Liver (tissue), 9 donors: ENCODE measurements around the gene SRD5A1. TPM values are rescaled to one million over a fixed set of nuclear protein-coding genes. Genes with fewer than 3 reads are reported as not detected.

ENCODE experiments used
- DNase-seq: peaks from one replicate; pipeline ENCODE4 v3.0.0-alpha.2; 2017; ENCODE audit warnings: low spot score
- H3K27ac ChIP-seq, 2 donors: one replicate each; pipeline ENCODE4 v1.7.0; 2013; ENCODE audit warnings: inconsistent platforms in 2 of 2, low read length in 2 of 2, control low read depth in 1 of 2, low read depth in 1 of 2, mild to moderate bottlenecking in 1 of 2
- H3K27me3 ChIP-seq, 4 donors: one replicate each; pipeline versions ENCODE4 v1.6.1 to v1.7.0; 2013; ENCODE audit warnings: low read length in 3 of 4, inconsistent platforms in 1 of 4, mild to moderate bottlenecking in 1 of 4, moderate library complexity in 1 of 4; ENCODE audit not compliant: control insufficient read depth in 4 of 4, insufficient read depth in 4 of 4
- H3K36me3 ChIP-seq, 4 donors: one replicate each; pipeline versions ENCODE4 v1.6.1 to v1.7.0; 2013; ENCODE audit warnings: low read length in 3 of 4, mild to moderate bottlenecking in 3 of 4, low read depth in 1 of 4, moderate library complexity in 1 of 4; ENCODE audit not compliant: control insufficient read depth in 4 of 4, insufficient read depth in 3 of 4
- H3K4me1 ChIP-seq, 4 donors: one replicate each; pipeline versions ENCODE4 v1.6.1 to v1.7.0; 2013; ENCODE audit warnings: low read length in 3 of 4, mild to moderate bottlenecking in 3 of 4, moderate library complexity in 1 of 4; ENCODE audit not compliant: control insufficient read depth in 4 of 4, insufficient read depth in 4 of 4
- H3K4me3 ChIP-seq, 3 donors: one replicate each; pipeline versions ENCODE4 v1.6.1 to v1.7.0; 2013; ENCODE audit warnings: low read length in 3 of 3, control low read depth in 1 of 3, low read depth in 1 of 3, mild to moderate bottlenecking in 1 of 3
- H3K9ac ChIP-seq, 2 donors: one replicate each; pipeline ENCODE4 v1.7.0; 2013; ENCODE audit warnings: low read length in 2 of 2, mild to moderate bottlenecking in 2 of 2, moderate library complexity in 2 of 2, control low read depth in 1 of 2, low read depth in 1 of 2
- H3K9me3 ChIP-seq, 4 donors: one replicate each; pipeline versions ENCODE4 v1.6.1 to v1.7.0; 2013; ENCODE audit warnings: low read length in 3 of 4; ENCODE audit not compliant: control insufficient read depth in 4 of 4
- EGR1 ChIP-seq, 2 donors: IDR thresholded peaks; 2 replicates each; pipeline ENCODE4 v1.6.1; 2016 to 2018; ENCODE audit warnings: antibody characterized with exemption in 2 of 2, low read depth in 2 of 2
- FOXA1 ChIP-seq: IDR thresholded peaks from 2 replicates; pipeline ENCODE4 v1.6.1; 2016; ENCODE audit warnings: antibody characterized with exemption
- FOXA2 ChIP-seq: IDR thresholded peaks from 2 replicates; pipeline ENCODE4 v1.6.1; 2016; ENCODE audit warnings: antibody characterized with exemption
- GABPA ChIP-seq, 2 donors: IDR thresholded peaks in 1 of 2; conservative IDR thresholded peaks in 1 of 2; 2 replicates each; pipeline ENCODE4 v1.6.1; 2016; ENCODE audit warnings: antibody characterized with exemption in 2 of 2, mild to moderate bottlenecking in 1 of 2, moderate library complexity in 1 of 2
- HNF4A ChIP-seq, 2 donors: conservative IDR thresholded peaks; 2 replicates each; pipeline ENCODE4 v1.6.1; 2016; ENCODE audit warnings: antibody characterized with exemption in 2 of 2, mild to moderate bottlenecking in 2 of 2
- HNF4G ChIP-seq: IDR thresholded peaks from 2 replicates; pipeline ENCODE4 v1.6.1; 2016; ENCODE audit warnings: antibody characterized with exemption
- JUND ChIP-seq, 2 donors: IDR thresholded peaks; 2 replicates each; pipeline ENCODE4 v1.6.1; 2016; ENCODE audit warnings: antibody characterized with exemption in 2 of 2
- NR2F2 ChIP-seq: IDR thresholded peaks from 2 replicates; pipeline ENCODE4 v1.6.1; 2016; ENCODE audit warnings: antibody characterized with exemption
- RAD21 ChIP-seq, 2 donors: IDR thresholded peaks; 2 replicates each; pipeline ENCODE4 v1.6.1; 2016; ENCODE audit warnings: antibody characterized with exemption in 2 of 2, mild to moderate bottlenecking in 2 of 2
- REST ChIP-seq: IDR thresholded peaks from 2 replicates; pipeline ENCODE4 v1.6.1; 2016; ENCODE audit warnings: antibody characterized with exemption, mild to moderate bottlenecking
- RXRA ChIP-seq, 2 donors: IDR thresholded peaks; 2 replicates each; pipeline ENCODE4 v1.6.1; 2017 to 2018; ENCODE audit warnings: antibody characterized with exemption in 2 of 2, mild to moderate bottlenecking in 1 of 2
- SP1 ChIP-seq: IDR thresholded peaks from 2 replicates; pipeline ENCODE4 v1.6.1; 2018; ENCODE audit warnings: antibody characterized with exemption, mild to moderate bottlenecking
- TAF1 ChIP-seq: conservative IDR thresholded peaks from 2 replicates; pipeline ENCODE4 v1.6.1; 2016; ENCODE audit warnings: antibody characterized with exemption, mild to moderate bottlenecking
- YY1 ChIP-seq: IDR thresholded peaks from 2 replicates; pipeline ENCODE4 v1.6.1; 2016; ENCODE audit warnings: antibody characterized with exemption, mild to moderate bottlenecking
- ZBTB33 ChIP-seq: IDR thresholded peaks from 2 replicates; pipeline ENCODE4 v1.6.1; 2016; ENCODE audit warnings: antibody characterized with exemption
- WGBS: extraction: QIAGEN DNeasy Blood & Tissue Kit; methylation state at CpG from one replicate; pipeline ENCODE4 v1.1.7; 2013; 5-methylcytosine and 5-hydroxymethylcytosine counted together
- polyA plus RNA-seq, 2 donors: library from polyadenylated mRNA; stranded (reverse) in 1 of 2; unstranded in 1 of 2; fragments of 200-250 nt in 1 of 2; fragments of >200 nt in 1 of 2; fragmentation: Nextera tagmentation in 1 of 2; extraction: Ambion mirVana in 1 of 2; gene quantifications; one replicate each; pipeline versions ENCODE4 v1.2.1 to v1.2.3, GENCODE V29; 2013 to 2015
- total RNA-seq, 2 donors: library from RNA; depleted of rRNA; stranded (reverse); fragments of >200 nt; gene quantifications; one replicate each; pipeline ENCODE4 v1.2.3, GENCODE V29; 2014
- TF ChIP-seq, protein P1 (sequence below): fragments of 150-350 bp; IDR thresholded peaks from 2 replicates; pipeline ENCODE4 v1.5.1; 2017; ENCODE audit warnings: improper control_type of control experiment, low read depth, low read length; ENCODE audit not compliant: missing input control
- TF ChIP-seq, protein P2 (sequence below): IDR thresholded peaks from 2 replicates; pipeline ENCODE4 v1.6.1; 2016; ENCODE audit warnings: antibody characterized with exemption
- TF ChIP-seq, protein P3 (sequence below): IDR thresholded peaks from 2 replicates; pipeline ENCODE4 v1.6.1; 2016; ENCODE audit warnings: antibody characterized with exemption
- donor health status: healthy.
- donor health status: healthy.
- donor health status: healthy.
- donor health status: healthy.
- donor health status: healthy.

The SRD5A1 gene
- total and polyA plus RNA-seq, 4 donors, result 6.3 to 87.0 (median 47.7) TPM

- peak; percentile 52 for DNase-seq
- 37% methylated on average over 5 of the region's 5 CpGs for WGBS
Measured at GRCh38 chr5:6603643-6604042, 29.6 kb upstream of the SRD5A1 start.

More at GRCh38 chr5:6603643-6604042, 29.6 kb upstream of the SRD5A1 start:
- no peak overlapping the region for H3K4me3 ChIP-seq
- H3K4me1 ChIP-seq, result peaks cover 2 to 18% (median 12%) of the 10 kb centered on the region in 4 donors
- peak overlapping the region in 1 of 2 donors; percentile 16 for H3K9ac ChIP-seq
- H3K9me3 ChIP-seq, result no peaks in the 10 kb centered on the region
- no peaks in the 10 kb centered on the region for H3K27me3 ChIP-seq
- peak overlapping the region; percentile 79 to 88 for H3K27ac ChIP-seq
- H3K36me3 ChIP-seq, result peaks cover 4 to 75% (median 45%) of the 10 kb centered on the region in 4 donors
- TF ChIP-seq, protein P1, sequence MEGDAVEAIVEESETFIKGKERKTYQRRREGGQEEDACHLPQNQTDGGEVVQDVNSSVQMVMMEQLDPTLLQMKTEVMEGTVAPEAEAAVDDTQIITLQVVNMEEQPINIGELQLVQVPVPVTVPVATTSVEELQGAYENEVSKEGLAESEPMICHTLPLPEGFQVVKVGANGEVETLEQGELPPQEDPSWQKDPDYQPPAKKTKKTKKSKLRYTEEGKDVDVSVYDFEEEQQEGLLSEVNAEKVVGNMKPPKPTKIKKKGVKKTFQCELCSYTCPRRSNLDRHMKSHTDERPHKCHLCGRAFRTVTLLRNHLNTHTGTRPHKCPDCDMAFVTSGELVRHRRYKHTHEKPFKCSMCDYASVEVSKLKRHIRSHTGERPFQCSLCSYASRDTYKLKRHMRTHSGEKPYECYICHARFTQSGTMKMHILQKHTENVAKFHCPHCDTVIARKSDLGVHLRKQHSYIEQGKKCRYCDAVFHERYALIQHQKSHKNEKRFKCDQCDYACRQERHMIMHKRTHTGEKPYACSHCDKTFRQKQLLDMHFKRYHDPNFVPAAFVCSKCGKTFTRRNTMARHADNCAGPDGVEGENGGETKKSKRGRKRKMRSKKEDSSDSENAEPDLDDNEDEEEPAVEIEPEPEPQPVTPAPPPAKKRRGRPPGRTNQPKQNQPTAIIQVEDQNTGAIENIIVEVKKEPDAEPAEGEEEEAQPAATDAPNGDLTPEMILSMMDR, result no peak
- peak; percentile 99 for TF ChIP-seq RXRA (IDR thresholded peaks at IDR 0.05)
- peak in 1 of 2 donors; percentile 58 for TF ChIP-seq EGR1 (IDR thresholded peaks at IDR 0.05; ENCODE audit: low read depth in 2 of 2)
- no peak for TF ChIP-seq TAF1
- peak; percentile 72 for TF ChIP-seq ZBTB33
- TF ChIP-seq, protein P2, sequence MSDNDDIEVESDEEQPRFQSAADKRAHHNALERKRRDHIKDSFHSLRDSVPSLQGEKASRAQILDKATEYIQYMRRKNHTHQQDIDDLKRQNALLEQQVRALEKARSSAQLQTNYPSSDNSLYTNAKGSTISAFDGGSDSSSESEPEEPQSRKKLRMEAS, result peak; percentile 48
- TF ChIP-seq, protein P3, sequence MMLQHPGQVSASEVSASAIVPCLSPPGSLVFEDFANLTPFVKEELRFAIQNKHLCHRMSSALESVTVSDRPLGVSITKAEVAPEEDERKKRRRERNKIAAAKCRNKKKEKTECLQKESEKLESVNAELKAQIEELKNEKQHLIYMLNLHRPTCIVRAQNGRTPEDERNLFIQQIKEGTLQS, result no peak
- TF ChIP-seq HNF4A (conservative IDR thresholded peaks at IDR 0.05), result peak; percentile 86 to 91
- TF ChIP-seq HNF4G, result peak; percentile 43
- no peak for TF ChIP-seq NR2F2
- TF ChIP-seq YY1, result no peak
- peak; percentile 67 for TF ChIP-seq FOXA1
- TF ChIP-seq REST, result peak; percentile 50
- peak in 1 of 2 donors; percentile 83 for TF ChIP-seq JUND (IDR thresholded peaks at IDR 0.05)
- peak; percentile 97 for TF ChIP-seq SP1
- peak; percentile 44 for TF ChIP-seq FOXA2
- TF ChIP-seq GABPA (IDR thresholded peaks at IDR 0.05 in 1 of 2, conservative IDR thresholded peaks at IDR 0.05 in 1 of 2), result no peak
- TF ChIP-seq RAD21 (IDR thresholded peaks at IDR 0.05), result peak in 1 of 2 donors; percentile 51
